ENCODE results near the gene AKNA. TPM values are rescaled to one million over a fixed set of nuclear protein-coding genes. Genes with fewer than 3 reads are reported as not detected.
"Not testable (repeated sequence)": the region's sequence is repeated elsewhere in the genome, so short reads cannot be mapped to it uniquely, and the experiment has no call there.

AKNA gene
- total RNA-seq, 1 donor from 2014 or later = 16.0 TPM

- no peak for FAIRE-seq
- no peaks in the 10 kb centered on the region for H3K9me3 ChIP-seq (ENCODE audit: insufficient read depth, low read depth, low read length)
Measured at GRCh38 chr9:114335745-114336144, 52.0 kb downstream of the AKNA start.

GRCh38 chr9:114334490-114334889 lies 53.3 kb downstream of the AKNA start:
- FAIRE-seq = no peak

More at GRCh38 chr9:114335745-114336144, 52.0 kb downstream of the AKNA start:
- H3K27ac ChIP-seq (ENCODE audit: low read depth, low read length) = no peak overlapping the region
- peaks cover 1% of the 10 kb centered on the region for H3K27me3 Mint-ChIP-seq (ENCODE audit: low read depth, unreplicated experiment)
- no peaks in the 10 kb centered on the region for H3K4me1 Mint-ChIP-seq (ENCODE audit: low read depth, unreplicated experiment)
- H3K36me3 ChIP-seq (ENCODE audit: insufficient read depth, low read length) = peaks cover 4% of the 10 kb centered on the region
- H2AFZ ChIP-seq (ENCODE audit: low read depth, low read length) = no peak overlapping the region
- peaks cover 17% of the 10 kb centered on the region for H3K36me3 Mint-ChIP-seq (ENCODE audit: low read depth, unreplicated experiment)
- TF ChIP-seq CTCF (IDR thresholded peaks at IDR 0.05; ENCODE audit: insufficient read depth, low read depth, low read length) = no peak
- TF ChIP-seq EZH2 (IDR thresholded peaks at IDR 0.05; ENCODE audit: insufficient read depth, low read length) = no peak
- no peaks in the 10 kb centered on the region for H4K20me1 ChIP-seq (ENCODE audit: insufficient read depth, low read length)
- H3K4me1 ChIP-seq (ENCODE audit: insufficient read depth, low read length) = no peaks in the 10 kb centered on the region
- no peak overlapping the region for H3K27ac Mint-ChIP-seq (ENCODE audit: unreplicated experiment)
- no peak overlapping the region for H3K4me3 Mint-ChIP-seq (ENCODE audit: unreplicated experiment)
- H3K9me3 Mint-ChIP-seq (ENCODE audit: unreplicated experiment) = no peaks in the 10 kb centered on the region
- no peak overlapping the region for H3K4me2 ChIP-seq (ENCODE audit: low read length)
- H3K4me3 ChIP-seq (ENCODE audit: insufficient read depth, low read depth, low read length) = no peak overlapping the region
- no peak overlapping the region for H3K9ac ChIP-seq (ENCODE audit: low read length)
- H3K27me3 ChIP-seq (ENCODE audit: insufficient read depth, low read length) = no peaks in the 10 kb centered on the region
- DNase-seq (ENCODE audit: low read depth) = no peak
- no peaks in the 10 kb centered on the region for H3K79me2 ChIP-seq (ENCODE audit: insufficient read depth, low read length)

GRCh38 chr9:114333718-114334117 lies 54.1 kb downstream of the AKNA start:
- not testable (repeated sequence) for H2AFZ ChIP-seq (ENCODE audit: low read depth, low read length); H3K4me1 ChIP-seq (ENCODE audit: insufficient read depth, low read length); H3K36me3 ChIP-seq (ENCODE audit: insufficient read depth, low read length); H3K9ac ChIP-seq (ENCODE audit: low read length); H3K9me3 ChIP-seq (ENCODE audit: insufficient read depth, low read depth, low read length); DNase-seq (ENCODE audit: low read depth); H3K9me3 Mint-ChIP-seq (ENCODE audit: unreplicated experiment); H3K4me3 Mint-ChIP-seq (ENCODE audit: unreplicated experiment); H4K20me1 ChIP-seq (ENCODE audit: insufficient read depth, low read length); H3K79me2 ChIP-seq (ENCODE audit: insufficient read depth, low read length); H3K27me3 Mint-ChIP-seq (ENCODE audit: low read depth, unreplicated experiment); H3K27ac Mint-ChIP-seq (ENCODE audit: unreplicated experiment); H3K27ac ChIP-seq (ENCODE audit: low read depth, low read length); H3K4me2 ChIP-seq (ENCODE audit: low read length); H3K4me3 ChIP-seq (ENCODE audit: insufficient read depth, low read depth, low read length); H3K4me1 Mint-ChIP-seq (ENCODE audit: low read depth, unreplicated experiment); H3K27me3 ChIP-seq (ENCODE audit: insufficient read depth, low read length)
- H3K36me3 Mint-ChIP-seq (ENCODE audit: low read depth, unreplicated experiment) = peaks cover 11% of the 10 kb centered on the region
- peak; percentile 37 for FAIRE-seq

More at GRCh38 chr9:114334490-114334889, 53.3 kb downstream of the AKNA start:
- H3K4me2 ChIP-seq (ENCODE audit: low read length) = no peak overlapping the region
- TF ChIP-seq EZH2 (IDR thresholded peaks at IDR 0.05; ENCODE audit: insufficient read depth, low read length) = no peak
- Mint-ChIP-seq H3K36me3 (ENCODE audit: low read depth, unreplicated experiment) (peaks cover 15% of the 10 kb centered on the region), H3K27ac (ENCODE audit: unreplicated experiment) (peak overlapping the region; percentile 1), H3K4me3 (ENCODE audit: unreplicated experiment) (no peak overlapping the region), H3K9me3 (ENCODE audit: unreplicated experiment) (no peaks in the 10 kb centered on the region), H3K4me1 (ENCODE audit: low read depth, unreplicated experiment) (no peaks in the 10 kb centered on the region), H3K27me3 (ENCODE audit: low read depth, unreplicated experiment) (peaks cover 4% of the 10 kb centered on the region)
- H3K4me1 ChIP-seq (ENCODE audit: insufficient read depth, low read length) = no peaks in the 10 kb centered on the region
- H3K9me3 ChIP-seq (ENCODE audit: insufficient read depth, low read depth, low read length) = no peaks in the 10 kb centered on the region
- H3K27me3 ChIP-seq (ENCODE audit: insufficient read depth, low read length) = no peaks in the 10 kb centered on the region
- H3K9ac ChIP-seq (ENCODE audit: low read length) = no peak overlapping the region
- H4K20me1 ChIP-seq (ENCODE audit: insufficient read depth, low read length) = no peaks in the 10 kb centered on the region
- no peak overlapping the region for H3K4me3 ChIP-seq (ENCODE audit: insufficient read depth, low read depth, low read length)
- no peak for DNase-seq (ENCODE audit: low read depth)
- no peak overlapping the region for H2AFZ ChIP-seq (ENCODE audit: low read depth, low read length)
- H3K27ac ChIP-seq (ENCODE audit: low read depth, low read length) = no peak overlapping the region
- peaks cover 4% of the 10 kb centered on the region for H3K36me3 ChIP-seq (ENCODE audit: insufficient read depth, low read length)
- H3K79me2 ChIP-seq (ENCODE audit: insufficient read depth, low read length) = no peaks in the 10 kb centered on the region

GRCh38 chr9:114332474-114333040 lies 55.2 kb downstream of the AKNA start:
- DNase-seq (ENCODE audit: low read depth); H3K27me3 ChIP-seq (ENCODE audit: insufficient read depth, low read length); H3K79me2 ChIP-seq (ENCODE audit: insufficient read depth, low read length); H3K4me3 ChIP-seq (ENCODE audit: insufficient read depth, low read depth, low read length); FAIRE-seq; H3K27ac Mint-ChIP-seq (ENCODE audit: unreplicated experiment); H3K4me1 Mint-ChIP-seq (ENCODE audit: low read depth, unreplicated experiment); H3K27me3 Mint-ChIP-seq (ENCODE audit: low read depth, unreplicated experiment); H2AFZ ChIP-seq (ENCODE audit: low read depth, low read length); H3K4me3 Mint-ChIP-seq (ENCODE audit: unreplicated experiment); H3K27ac ChIP-seq (ENCODE audit: low read depth, low read length); H3K9me3 Mint-ChIP-seq (ENCODE audit: unreplicated experiment); H3K4me1 ChIP-seq (ENCODE audit: insufficient read depth, low read length); H3K9me3 ChIP-seq (ENCODE audit: insufficient read depth, low read depth, low read length); H3K4me2 ChIP-seq (ENCODE audit: low read length); H3K36me3 ChIP-seq (ENCODE audit: insufficient read depth, low read length); H3K9ac ChIP-seq (ENCODE audit: low read length); H4K20me1 ChIP-seq (ENCODE audit: insufficient read depth, low read length): not testable (repeated sequence)
- H3K36me3 Mint-ChIP-seq (ENCODE audit: low read depth, unreplicated experiment) = peaks cover 11% of the 10 kb centered on the region

GRCh38 chr9:114331229-114332195 lies 56.3 kb downstream of the AKNA start:
- H3K27ac ChIP-seq (ENCODE audit: low read depth, low read length); H3K4me1 ChIP-seq (ENCODE audit: insufficient read depth, low read length); DNase-seq (ENCODE audit: low read depth); H3K4me3 Mint-ChIP-seq (ENCODE audit: unreplicated experiment); FAIRE-seq; H3K9me3 Mint-ChIP-seq (ENCODE audit: unreplicated experiment); H4K20me1 ChIP-seq (ENCODE audit: insufficient read depth, low read length); H3K36me3 ChIP-seq (ENCODE audit: insufficient read depth, low read length); H3K9ac ChIP-seq (ENCODE audit: low read length); H3K4me3 ChIP-seq (ENCODE audit: insufficient read depth, low read depth, low read length); H3K9me3 ChIP-seq (ENCODE audit: insufficient read depth, low read depth, low read length); H3K36me3 Mint-ChIP-seq (ENCODE audit: low read depth, unreplicated experiment); H3K4me2 ChIP-seq (ENCODE audit: low read length); H2AFZ ChIP-seq (ENCODE audit: low read depth, low read length); H3K27ac Mint-ChIP-seq (ENCODE audit: unreplicated experiment); H3K27me3 Mint-ChIP-seq (ENCODE audit: low read depth, unreplicated experiment); H3K79me2 ChIP-seq (ENCODE audit: insufficient read depth, low read length); H3K27me3 ChIP-seq (ENCODE audit: insufficient read depth, low read length); H3K4me1 Mint-ChIP-seq (ENCODE audit: low read depth, unreplicated experiment): not testable (repeated sequence)
